Parathyroid adenoma (tissue), 2 donors: ENCODE results near the gene TAF15.

Experiments
- H2AFZ ChIP-seq: fragments of 300-600 bp; sonication (generic); one replicate; pipeline ENCODE4 v1.7.0; 2017; ENCODE audit warnings: antibody characterized with exemption, mild to moderate bottlenecking
- H3K27ac ChIP-seq: fragments of 300-600 bp; sonication (generic); one replicate; pipeline ENCODE4 v1.7.0; 2017
- H3K27me3 ChIP-seq: fragments of 300-600 bp; sonication (generic); one replicate; pipeline ENCODE4 v1.7.0; 2017; ENCODE audit warnings: low read length; ENCODE audit not compliant: control insufficient read depth, insufficient read depth
- H3K36me3 ChIP-seq: fragments of 300-600 bp; sonication (generic); one replicate; pipeline ENCODE4 v1.7.0; 2017; ENCODE audit warnings: low read length; ENCODE audit not compliant: control insufficient read depth, insufficient read depth
- H3K4me1 ChIP-seq: fragments of 300-600 bp; sonication (generic); one replicate; pipeline ENCODE4 v1.7.0; 2017; ENCODE audit warnings: control low read depth
- H3K4me2 ChIP-seq: fragments of 300-600 bp; sonication (generic); one replicate; pipeline ENCODE4 v1.7.0; 2017; ENCODE audit warnings: low read length
- H3K4me3 ChIP-seq: fragments of 300-600 bp; sonication (generic); one replicate; pipeline ENCODE4 v1.7.0; 2017; ENCODE audit warnings: low read depth, low read length
- H3K79me2 ChIP-seq: fragments of 300-600 bp; sonication (generic); one replicate; pipeline ENCODE4 v1.7.0; 2017; ENCODE audit warnings: control low read depth
- H3K9ac ChIP-seq: fragments of 300-600 bp; sonication (generic); one replicate; pipeline ENCODE4 v1.7.0; 2017; ENCODE audit warnings: mild to moderate bottlenecking
- H3K9me3 ChIP-seq: fragments of 300-600 bp; sonication (generic); one replicate; pipeline ENCODE4 v1.7.0; 2017; ENCODE audit warnings: low read length; ENCODE audit not compliant: control insufficient read depth
- CTCF ChIP-seq: fragments of 300-600 bp; sonication (generic); IDR thresholded peaks from one replicate; pipeline ENCODE4 v1.7.0; 2017; ENCODE audit warnings: antibody characterized with exemption, mild to moderate bottlenecking
- donor health status: primary hyperparathyroidism.

TAF15 gene

GRCh38 chr17:35847633-35848373, 38.5 kb downstream of the TAF15 start:
- no peaks in the 10 kb centered on the region for H3K27me3 ChIP-seq
- H3K4me2 ChIP-seq = no peak overlapping the region
- no peaks in the 10 kb centered on the region for H3K79me2 ChIP-seq
- TF ChIP-seq CTCF = no peak
- H3K9me3 ChIP-seq = no peaks in the 10 kb centered on the region
- H3K4me3 ChIP-seq = no peak overlapping the region
- H3K27ac ChIP-seq = no peak overlapping the region
- no peaks in the 10 kb centered on the region for H3K4me1 ChIP-seq
- no peak overlapping the region for H3K9ac ChIP-seq
- H3K36me3 ChIP-seq = no peaks in the 10 kb centered on the region
- H2AFZ ChIP-seq = no peak overlapping the region

- H3K36me3 ChIP-seq = no peaks in the 10 kb centered on the region
- H3K9me3 ChIP-seq = no peaks in the 10 kb centered on the region
- H3K4me2 ChIP-seq = no peak overlapping the region
- no peak overlapping the region for H3K9ac ChIP-seq
- peak; percentile 77 for TF ChIP-seq CTCF
- H2AFZ ChIP-seq = no peak overlapping the region
- H3K79me2 ChIP-seq = no peaks in the 10 kb centered on the region
- H3K4me1 ChIP-seq = no peaks in the 10 kb centered on the region
- H3K4me3 ChIP-seq = no peak overlapping the region
- H3K27ac ChIP-seq = no peak overlapping the region
- H3K27me3 ChIP-seq = no peaks in the 10 kb centered on the region
These were observed 40.4 kb downstream of the TAF15 start for GRCh38 chr17:35849469-35850348.

- Histone ChIP-seq H3K4me2 (no peak overlapping the region), H3K36me3 (no peaks in the 10 kb centered on the region)
These were observed 46.7 kb downstream of the TAF15 start for GRCh38 chr17:35855965-35856364.

GRCh38 chr17:35856603-35857002, 47.3 kb downstream of the TAF15 start:
- H3K27me3 ChIP-seq = no peaks in the 10 kb centered on the region

More at GRCh38 chr17:35855965-35856364, 46.7 kb downstream of the TAF15 start:
- no peak for TF ChIP-seq CTCF
- Histone ChIP-seq H3K9ac (no peak overlapping the region), H3K4me1 (no peaks in the 10 kb centered on the region), H3K4me3 (no peak overlapping the region), H3K79me2 (no peaks in the 10 kb centered on the region), H3K27ac (no peak overlapping the region), H3K27me3 (no peaks in the 10 kb centered on the region), H3K9me3 (no peaks in the 10 kb centered on the region), H2AFZ (no peak overlapping the region)

More at GRCh38 chr17:35856603-35857002, 47.3 kb downstream of the TAF15 start:
- H3K9me3 ChIP-seq = no peaks in the 10 kb centered on the region
- H3K4me3 ChIP-seq = no peak overlapping the region
- H3K9ac ChIP-seq = no peak overlapping the region
- no peaks in the 10 kb centered on the region for H3K36me3 ChIP-seq
- H2AFZ ChIP-seq = no peak overlapping the region
- no peak overlapping the region for H3K27ac ChIP-seq
- H3K79me2 ChIP-seq = no peaks in the 10 kb centered on the region
- no peaks in the 10 kb centered on the region for H3K4me1 ChIP-seq
- no peak for TF ChIP-seq CTCF
- no peak overlapping the region for H3K4me2 ChIP-seq
